Ammon's horn (tissue), 1 donor: ENCODE measurements around the gene ULBP1.
"Not testable (repeated sequence)": the region's sequence is repeated elsewhere in the genome, so short reads cannot be mapped to it uniquely, and the experiment has no call there.

Source experiments
- DNase-seq: peaks from one replicate; pipeline ENCODE4 v3.0.0-alpha.2; 2016; ENCODE audit warnings: low spot score

Gene ULBP1, protein sequence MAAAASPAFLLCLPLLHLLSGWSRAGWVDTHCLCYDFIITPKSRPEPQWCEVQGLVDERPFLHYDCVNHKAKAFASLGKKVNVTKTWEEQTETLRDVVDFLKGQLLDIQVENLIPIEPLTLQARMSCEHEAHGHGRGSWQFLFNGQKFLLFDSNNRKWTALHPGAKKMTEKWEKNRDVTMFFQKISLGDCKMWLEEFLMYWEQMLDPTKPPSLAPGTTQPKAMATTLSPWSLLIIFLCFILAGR

DNA sequence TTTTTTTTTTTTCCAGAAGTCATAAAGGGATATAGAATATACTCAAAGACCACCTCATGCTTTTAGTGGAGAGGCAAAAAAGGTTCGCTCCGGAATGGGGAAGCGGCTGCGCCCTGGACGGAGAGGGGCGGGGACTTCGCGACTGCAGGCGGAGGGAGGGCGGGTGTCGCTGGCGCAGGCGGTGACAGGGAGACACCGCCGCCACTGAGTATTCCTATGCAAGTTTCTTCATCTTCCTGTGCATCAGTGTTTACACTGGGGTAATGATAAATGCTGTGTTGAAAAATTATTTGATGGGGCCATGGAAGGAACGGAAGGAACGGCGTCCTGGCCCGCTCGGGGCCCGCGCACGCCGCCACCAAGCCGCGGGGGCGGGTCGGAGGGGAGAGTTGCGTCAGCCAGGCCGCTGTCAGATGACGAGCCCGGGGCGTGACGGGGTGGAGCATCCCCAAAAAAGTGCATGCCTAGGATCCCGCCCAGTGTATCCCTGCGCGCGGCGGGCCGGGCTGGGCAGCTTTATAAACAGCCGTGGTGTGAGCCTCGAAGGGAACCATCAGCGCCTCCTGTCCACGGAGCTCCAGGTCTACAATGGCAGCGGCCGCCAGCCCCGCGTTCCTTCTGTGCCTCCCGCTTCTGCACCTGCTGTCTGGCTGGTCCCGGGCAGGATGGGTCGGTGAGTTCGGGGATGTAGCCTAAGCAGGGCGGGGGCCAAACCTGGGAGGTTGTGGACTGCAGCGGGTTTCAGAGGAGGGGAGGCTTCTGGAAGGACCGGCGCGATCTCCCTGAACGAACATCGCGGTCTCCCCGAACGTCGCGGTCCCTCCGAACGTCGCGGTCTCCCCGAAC, at the start of gene ULBP1:
Gene ULBP1, plus strand, starts transcription at position 482 of the 846 bp plus-strand sequence. Its CDS starts 107 bp downstream, at position 589.
- peak; percentile 60 for DNase-seq

DNA sequence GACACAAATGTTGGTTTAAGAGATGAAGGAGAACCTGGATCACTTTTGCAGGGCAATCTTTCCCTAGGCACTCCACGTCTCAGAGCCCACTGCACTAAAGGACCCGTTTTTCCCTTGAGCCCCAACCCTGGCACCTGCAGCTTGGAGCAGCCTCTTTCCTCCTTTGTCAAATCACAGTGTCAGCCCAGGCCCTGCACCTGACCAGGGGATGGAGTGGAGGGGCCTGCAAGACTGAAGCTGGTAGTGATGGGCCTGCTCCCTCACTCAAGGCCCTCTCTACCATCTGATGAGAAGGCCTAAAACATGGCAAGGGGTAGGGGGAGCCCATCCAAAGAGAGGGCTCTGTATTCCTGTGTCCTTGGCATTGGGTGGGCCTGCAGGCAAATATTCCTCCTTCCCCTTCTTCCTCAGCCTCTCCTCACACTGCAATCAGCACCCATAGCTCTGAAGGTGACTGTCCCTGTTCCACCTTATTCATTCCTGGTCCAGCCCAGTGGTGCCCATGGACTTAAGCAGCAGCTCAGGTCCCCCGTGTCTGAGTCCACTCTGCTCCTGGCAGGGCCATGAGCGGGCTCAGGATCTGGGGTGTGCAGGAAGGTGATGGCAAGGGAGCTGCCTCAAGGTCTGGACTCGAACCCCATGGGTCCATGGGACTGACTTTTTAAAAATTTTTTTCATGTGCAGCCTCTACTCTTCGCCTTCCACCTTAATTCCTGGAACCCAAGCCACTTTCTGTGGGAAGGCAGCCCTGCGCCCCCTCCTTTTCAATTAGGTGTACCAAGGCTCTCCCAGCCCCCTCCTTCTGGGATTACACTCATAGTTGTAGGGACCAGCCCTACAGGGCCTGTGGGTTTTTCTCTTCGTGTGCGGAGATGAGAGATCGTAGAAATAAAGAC, 47.5 kb upstream of the ULBP1 start:
- no peak for DNase-seq

DNA sequence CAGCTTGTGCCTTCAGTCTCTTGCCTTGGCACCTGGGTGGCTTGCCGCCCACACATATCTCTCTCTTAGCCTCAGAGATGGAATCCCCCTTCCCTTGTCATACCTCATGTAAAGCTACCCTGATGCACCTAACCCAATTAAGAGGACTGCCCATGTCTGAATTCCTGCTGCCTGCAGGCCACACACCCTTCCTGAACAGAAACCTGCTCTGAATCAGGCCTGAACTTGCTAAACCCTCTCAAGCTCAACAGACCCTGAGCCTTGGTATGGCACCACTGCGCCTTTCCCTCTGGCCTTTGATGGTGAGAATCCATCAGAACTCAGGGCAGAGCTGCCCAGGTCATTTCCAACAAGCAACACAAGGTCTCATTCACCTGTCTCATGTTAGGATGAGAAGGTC, 46.1 kb upstream of the ULBP1 start:
- no peak for DNase-seq

DNA sequence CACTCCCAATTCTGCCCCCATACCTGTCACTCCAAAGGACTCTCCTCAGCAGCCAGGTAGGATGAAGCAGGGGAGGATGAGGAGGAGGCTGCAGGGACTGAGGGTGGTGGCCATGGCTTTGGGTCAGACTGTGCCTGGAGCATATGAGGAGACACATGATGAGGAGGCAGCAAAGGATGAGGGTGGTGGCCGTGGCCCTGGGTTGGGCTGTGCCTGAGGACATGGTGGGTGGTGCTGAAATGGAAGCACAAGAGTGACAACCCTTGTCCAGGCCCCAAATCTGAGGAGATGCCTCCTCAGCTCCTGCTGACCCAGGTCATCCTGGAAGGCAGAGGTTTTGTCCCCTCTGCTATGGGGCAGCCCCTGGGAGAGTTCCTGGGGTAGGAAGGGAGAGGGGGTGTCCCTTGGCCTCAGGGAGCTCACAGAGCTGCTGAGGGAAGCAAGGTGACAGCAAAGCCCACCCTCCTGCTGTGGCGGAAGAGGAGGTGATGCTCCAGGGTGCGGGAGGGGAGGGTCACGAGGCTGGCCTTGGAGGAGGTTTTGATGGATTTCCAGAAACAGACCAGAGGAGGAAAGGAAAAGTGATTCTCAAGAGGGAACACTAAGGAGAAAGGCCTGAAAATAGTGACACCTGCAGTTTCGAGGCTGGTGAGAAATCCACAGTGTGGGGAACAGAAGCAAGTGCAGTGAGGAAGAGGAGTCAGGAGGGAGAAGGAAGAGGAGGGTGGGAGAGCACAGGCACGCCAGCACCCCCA, 45.4 kb upstream of the ULBP1 start:
- no peak for DNase-seq

DNA sequence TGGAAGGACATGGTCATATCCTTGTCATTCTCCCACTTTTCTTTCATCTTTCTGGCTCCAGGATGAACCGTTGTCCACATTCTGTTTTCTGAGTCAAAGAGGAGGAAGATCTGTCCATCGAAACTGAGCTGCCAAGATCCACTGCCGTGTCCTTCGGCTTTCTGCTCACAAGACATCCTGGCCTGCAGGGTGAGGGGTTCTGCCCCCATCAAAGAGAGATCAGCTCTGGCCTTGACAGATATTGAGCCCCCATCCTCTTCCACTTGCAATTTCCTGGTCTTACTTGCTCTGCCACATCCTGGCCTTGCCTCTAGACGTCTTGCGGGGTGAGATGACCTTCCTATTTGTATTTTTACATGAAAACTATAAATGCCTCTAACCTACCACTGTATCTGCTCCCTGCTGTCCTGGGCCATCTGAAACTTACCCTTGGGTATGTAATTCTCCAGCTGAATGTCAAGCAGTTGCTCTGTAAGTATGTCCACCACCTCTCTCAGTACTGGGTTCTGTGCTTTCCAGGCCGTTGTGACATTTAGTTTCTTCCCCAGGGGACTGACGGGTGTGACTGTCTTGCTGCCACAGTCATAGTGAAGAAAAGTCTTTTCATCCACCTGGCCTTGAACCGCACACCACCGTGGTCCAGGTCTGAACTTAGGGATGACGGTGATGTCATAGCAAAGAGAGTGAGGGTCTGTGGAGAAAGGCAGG, 44.5 kb upstream of the ULBP1 start:
- not testable (repeated sequence) for DNase-seq

DNA sequence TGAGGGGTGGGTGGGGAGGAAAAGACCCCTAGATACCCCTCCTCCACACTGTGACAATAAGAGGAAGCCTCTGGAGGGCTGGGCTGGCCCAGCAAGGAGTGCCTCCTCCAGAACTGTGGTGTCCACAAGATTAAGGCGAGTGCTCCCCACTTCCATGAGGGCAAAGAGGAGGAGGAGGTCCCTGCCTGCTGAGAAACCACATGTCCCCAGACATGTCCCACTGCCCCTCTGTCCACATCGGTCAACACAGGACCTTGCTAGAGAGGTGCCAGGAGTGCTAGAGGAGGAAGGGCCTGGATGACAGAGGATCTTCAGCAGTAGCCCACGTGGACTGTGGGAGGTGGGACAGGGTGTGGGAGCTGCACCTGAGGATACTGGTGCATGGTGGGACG, 43.9 kb upstream of the ULBP1 start:
- DNase-seq: no peak

DNA sequence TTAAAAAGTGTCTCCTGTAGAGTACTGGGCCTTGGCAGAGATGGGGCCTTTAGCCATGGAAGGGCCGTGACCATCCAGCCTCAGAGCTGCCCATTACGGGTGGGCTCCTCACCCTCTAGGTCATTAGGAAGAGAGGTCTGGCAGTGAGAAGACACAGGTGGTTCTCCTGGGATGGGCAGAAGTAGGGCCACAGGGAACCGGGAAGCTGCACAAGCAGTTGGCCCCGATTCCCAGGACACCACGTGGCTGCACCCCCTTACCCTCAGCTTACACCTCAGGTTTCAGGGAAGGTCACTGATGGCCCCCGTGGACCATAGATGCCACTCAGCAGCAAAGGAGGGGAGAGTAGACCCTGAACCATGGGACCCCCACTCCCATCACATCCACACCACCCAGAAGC, 42.4 kb upstream of the ULBP1 start:
- DNase-seq: no peak

DNA sequence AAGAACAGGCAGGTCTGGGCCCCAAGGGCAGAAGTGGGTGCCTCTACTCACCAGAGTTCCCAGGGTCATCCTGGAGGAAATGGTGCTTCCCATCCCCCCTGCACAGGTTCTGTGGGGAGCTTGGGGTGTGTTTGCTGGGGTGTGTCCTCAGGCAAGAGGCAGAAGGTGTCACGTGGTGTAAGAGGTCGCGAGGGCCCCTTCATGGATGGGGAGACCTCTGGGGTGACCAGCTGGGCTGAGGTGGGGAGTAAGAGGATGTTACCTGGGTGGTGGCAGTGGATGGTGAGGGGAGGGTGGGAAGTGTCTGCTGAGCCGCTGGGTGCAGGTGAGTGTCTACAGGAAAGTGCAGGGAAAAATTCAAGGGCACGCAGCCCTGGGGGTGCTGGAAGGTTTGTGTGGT, 41.7 kb upstream of the ULBP1 start:
- not testable (repeated sequence) for DNase-seq

DNA sequence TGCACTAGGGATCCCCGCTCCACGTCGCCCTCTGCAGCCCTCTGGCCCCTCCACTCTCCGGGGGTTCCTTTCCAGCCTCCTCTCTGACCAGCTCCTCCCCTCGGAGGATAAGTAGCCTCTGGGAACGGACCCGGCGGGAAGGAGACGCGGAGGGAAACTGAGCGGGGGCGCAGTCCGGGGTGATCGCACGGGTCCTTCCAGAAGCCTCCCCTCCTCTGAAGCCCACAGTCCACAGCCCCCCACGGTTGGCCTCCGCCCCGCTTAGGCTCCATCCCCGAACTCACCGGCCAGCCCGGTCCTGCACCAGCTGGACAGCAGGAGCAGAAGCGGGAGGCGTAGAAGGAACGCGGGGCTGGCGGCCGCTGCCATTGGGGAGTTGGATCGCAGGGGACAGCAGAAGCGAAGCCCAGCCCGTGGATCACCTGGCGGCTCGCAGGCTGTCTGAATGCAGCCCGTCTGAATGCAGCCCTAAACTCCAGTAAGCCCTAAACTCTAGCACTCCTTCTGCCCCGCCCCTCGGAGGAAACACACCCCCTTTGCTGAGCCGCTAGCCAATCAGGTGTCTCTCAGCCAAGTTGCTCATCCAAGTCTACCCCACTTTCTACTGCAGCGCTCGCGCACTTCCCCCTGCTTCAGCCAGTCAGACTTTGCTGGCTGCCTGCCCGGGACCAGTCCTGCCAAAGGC, 41.0 kb upstream of the ULBP1 start, which contains the start of gene RAET1G:
Gene RAET1G, minus strand, starts transcription at position 480 of the 685 bp plus-strand sequence. Its CDS starts 111 bp downstream, at position 369.
- peak; percentile 91 for DNase-seq

DNA sequence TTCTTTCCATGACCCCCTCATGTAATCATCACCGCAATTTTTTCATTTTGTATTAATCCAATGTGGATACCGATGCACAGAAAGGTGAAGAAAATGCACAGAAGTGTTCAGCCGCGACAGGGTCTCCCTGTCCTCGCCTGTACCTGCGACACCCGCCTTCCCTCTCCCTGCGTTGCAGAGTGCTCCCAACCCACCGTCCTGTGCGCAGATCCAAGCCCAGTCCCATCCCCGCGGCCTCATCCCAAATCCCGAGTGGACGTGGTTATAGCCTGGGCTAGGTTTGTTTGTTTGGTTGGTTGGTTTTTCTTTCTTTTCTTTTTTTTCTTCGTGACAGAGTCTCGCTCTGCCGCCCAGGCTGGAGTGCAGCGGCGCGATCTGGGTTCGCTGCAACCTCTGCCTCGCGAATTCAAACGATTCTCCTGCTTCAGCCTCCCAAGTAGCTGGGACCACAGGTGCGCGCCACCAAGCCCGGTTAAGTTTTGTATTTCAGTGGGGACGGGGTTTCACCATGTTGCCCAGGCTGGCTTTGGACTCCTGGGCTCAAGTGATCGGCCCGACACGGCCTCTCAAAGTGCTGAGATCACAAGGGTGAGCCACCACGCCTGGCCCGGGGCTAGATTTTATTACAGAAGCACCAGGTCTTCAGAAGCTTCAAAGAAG, 40.3 kb upstream of the ULBP1 start:
- no peak for DNase-seq

DNA sequence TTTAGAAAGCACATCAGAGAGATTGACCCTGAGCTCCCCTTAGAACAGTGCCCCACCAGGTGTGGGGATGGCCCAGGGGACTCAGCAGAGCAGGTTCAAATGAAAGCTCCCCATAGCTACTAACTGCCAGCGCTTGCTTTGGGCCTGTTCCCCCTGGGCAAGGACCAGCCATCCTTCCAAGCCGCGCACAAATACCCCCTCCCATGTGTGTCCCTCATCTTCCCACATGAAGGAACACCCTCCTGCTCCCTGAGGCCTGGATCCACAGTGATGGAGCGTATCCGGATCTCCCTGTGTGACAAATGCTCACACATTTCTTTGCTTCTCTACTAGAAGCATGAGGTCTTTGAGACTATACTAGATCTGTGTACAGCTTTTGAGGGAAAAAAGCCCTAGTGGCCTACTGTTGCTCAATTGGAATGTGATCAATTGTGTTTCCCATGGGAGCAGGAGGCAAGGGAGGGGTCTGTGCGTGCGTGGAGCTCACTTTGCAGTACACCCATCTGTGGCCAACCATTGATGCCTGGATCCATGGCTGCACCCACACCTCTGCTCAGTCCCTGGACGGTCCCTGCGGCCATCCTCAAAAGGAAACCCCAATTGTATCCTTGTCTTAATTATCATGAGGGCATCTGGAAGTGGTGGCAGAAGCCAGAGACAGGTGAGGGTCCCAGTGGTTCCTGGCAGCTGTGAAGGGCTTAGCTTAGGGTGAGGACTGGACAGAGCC, 39.4 kb upstream of the ULBP1 start:
- DNase-seq: no peak

DNA sequence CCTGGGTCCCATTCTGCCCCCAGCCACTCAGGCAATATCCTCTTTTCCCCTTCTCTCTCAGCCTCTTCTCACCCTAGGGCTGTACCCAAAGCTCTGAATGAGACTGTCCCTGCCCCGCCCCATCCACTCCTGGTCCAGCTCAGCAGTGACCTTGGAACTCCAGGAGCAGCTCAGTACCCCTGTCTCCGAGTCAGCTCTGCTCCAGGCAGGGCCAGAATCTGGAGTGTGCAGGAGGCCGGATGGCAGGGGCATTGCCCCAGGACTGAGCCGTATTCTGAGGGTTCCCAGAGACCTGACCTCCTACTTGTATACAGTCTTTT, 38.9 kb upstream of the ULBP1 start:
- no peak for DNase-seq

DNA sequence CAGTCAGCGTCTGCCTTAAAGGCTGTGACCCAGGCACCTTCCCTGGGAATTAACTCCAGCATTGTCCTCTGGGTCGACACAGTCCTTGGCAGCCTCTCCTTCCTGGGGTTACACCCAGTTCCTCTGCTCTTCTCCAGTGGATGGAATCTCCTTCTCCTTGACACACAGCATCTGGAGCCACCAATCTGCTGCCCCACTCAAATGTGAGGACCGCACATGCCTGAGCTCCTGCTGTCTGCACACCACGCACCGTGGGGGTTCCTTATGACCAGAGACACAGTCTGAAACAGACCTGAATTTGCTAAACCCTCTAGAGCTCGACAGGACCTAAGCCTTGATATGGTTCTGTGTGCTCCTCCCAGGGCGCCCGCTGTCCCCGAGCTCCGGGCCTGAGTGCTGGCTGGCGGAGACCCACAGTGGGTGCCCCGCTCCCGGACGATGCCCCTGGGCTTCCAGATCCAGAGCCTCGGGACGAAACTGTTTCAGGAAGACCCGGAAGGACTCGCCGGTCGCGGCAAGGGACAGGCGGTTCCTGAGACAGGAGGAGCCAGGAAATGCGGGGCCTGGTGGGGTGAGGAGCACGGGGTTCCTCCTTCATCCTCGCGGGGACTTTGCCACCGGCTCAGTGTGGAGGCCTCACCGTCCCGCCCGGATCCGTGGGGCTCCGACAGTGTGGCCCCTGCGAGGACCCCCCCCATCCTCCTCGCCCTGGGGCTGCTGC, 38.3 kb upstream of the ULBP1 start:
- DNase-seq: no peak

DNA sequence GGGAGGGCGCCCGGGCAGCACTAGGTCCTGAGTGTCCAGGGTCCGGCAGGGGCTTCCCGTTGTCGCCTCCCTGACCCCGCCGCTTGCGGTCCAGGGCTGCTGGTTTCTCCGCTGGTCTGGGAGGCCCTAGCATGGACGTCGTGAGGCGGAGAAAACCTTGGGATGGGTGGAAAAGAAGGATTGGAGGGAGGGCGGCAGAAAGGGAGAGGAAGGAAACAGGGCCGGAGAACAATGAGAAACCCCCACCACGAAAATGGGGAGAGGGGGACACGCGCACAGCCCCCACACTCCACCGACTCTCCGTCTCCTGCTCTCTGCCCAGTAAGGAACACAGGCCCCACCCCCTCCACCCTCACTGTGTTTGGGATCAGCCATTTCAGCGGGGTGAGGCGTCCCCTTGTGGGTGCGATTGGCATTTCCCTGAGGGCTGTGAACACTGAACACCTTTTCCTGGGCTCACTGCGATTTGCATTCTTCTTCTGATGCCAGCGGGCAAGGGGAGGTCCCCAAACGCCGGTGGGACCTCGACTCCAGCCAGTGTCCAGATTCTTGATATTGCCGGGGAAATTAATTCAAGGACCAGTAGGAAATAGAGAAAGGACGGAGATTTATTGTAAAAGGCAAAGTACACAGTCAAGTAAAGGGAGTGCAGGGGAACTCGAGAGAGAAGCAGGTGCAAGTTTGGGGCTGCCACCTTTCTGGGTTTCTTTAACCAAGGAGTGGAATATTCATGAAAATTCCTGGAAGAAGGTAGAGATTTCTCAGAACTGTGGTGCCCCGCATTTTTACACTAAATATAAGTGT, 37.6 kb upstream of the ULBP1 start:
- DNase-seq: peak; percentile 87

DNA sequence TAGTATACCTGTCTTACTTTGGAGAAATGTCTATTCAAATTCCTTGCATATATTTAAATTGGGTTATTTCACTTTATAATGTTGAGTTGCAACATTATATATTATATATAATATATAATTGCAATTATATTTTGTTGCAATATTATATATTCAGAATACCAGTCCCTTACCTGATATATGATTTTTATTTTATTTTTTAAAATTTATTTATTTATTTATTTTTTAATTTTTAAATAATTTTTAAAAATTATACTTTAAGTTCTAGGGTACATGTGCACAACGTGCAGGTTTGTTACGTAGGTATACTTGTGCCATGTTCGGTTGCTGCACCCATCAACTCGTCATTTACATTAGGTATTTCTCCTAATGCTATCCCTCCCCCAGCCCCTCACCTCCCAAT, 36.7 kb upstream of the ULBP1 start:
- not testable (repeated sequence) for DNase-seq

DNA sequence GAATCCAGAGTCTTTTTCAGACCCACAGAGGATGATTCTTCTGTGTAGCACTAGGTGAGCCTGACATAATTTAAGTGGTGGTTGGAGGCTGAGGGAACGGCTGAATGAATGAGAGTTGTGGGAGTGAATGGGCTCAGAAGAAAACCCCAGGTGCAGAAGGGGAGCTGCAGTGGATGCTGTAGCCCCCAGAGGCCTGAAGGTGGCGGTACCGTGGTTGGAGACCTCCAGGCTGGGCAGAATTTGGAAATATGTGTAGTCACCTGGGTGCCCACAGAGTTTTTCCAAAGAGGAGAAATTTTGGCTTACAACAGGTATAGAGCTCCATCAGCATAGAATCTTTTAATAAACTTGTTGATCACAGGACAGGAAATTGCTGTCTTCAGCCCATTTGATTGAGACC, 34.3 kb upstream of the ULBP1 start:
- DNase-seq: no peak

DNA sequence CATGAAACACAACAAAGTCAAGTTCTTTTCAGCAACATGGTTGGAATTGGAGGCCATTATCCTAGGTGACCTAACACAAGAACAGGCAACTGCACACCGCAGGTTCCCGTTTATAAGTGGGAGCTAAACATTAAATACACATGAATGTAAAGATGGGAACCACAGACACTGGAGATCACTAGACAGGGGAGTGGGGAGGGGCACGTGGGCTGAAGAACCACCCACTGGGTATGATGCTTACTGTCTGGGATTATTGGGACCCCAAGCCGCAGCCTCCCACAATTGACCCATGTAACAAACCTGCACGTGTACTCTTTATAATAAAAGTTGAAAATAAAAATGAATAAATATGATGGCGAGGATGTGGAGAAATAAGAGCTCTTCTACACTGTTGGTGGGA, 32.2 kb upstream of the ULBP1 start:
- DNase-seq: no peak

DNA sequence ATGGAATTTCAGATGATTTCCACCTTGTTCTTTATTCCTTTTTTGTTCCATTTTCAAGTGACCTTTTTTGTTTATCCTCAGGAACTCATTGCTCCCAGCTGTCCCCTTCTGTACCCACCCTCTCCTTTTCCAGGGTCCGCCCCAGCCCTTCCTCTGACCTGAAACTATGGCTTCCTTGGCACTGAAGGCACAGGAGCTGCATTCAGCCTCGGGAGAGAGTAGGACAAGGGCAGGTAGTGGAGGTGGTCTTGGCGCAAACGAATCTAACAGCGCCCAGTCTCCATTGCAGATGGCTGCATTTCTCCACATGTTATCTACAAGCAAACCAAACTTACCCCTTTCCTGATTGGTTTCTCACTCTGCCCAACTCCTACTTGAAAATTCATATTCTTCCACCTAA, 30.7 kb upstream of the ULBP1 start:
- DNase-seq: no peak
